Ectodermal cell (in vitro differentiated cells): ENCODE results near the gene CFAP58.

Experiments used
- H3K27ac ChIP-seq: 2 replicates; pipeline ENCODE4 v1.7.0; 2013; ENCODE audit warnings: mild to moderate bottlenecking, low read depth, low read length; ENCODE audit not compliant: insufficient read depth, poor library complexity, severe bottlenecking
- H3K27me3 ChIP-seq: 2 replicates; pipeline ENCODE4 v1.7.0; 2013; ENCODE audit warnings: mild to moderate bottlenecking, low read length; ENCODE audit not compliant: insufficient read depth, control insufficient read depth, poor library complexity, severe bottlenecking
- H3K36me3 ChIP-seq: one replicate; pipeline ENCODE4 v1.7.0; 2013; ENCODE audit warnings: low read length; ENCODE audit not compliant: control insufficient read depth, insufficient read depth
- H3K4me1 ChIP-seq: one replicate; pipeline ENCODE4 v1.7.0; 2013; ENCODE audit warnings: low read length; ENCODE audit not compliant: control insufficient read depth, insufficient read depth
- H3K4me3 ChIP-seq: 2 replicates; pipeline ENCODE4 v1.7.0; 2013; ENCODE audit warnings: low read depth, low read length, control low read depth; ENCODE audit not compliant: insufficient read depth
- H3K9me3 ChIP-seq: 2 replicates; pipeline ENCODE4 v1.7.0; 2013; ENCODE audit warnings: mild to moderate bottlenecking, low read length, moderate library complexity; ENCODE audit not compliant: control insufficient read depth
- WGBS, 2 experiments: methylation state at CpG; one replicate each; pipeline ENCODE4 v1.1.7; 2013; ENCODE audit warnings: missing lambda C conversion rate in 2 of 2; 5-methylcytosine and 5-hydroxymethylcytosine counted together

CFAP58 gene

GRCh38 chr10:104328896-104329710, 24.5 kb upstream of the CFAP58 start:
- peaks cover 63% of the 10 kb centered on the region for H3K4me1 ChIP-seq
- peaks cover 85% of the 10 kb centered on the region for H3K27me3 ChIP-seq
- H3K4me3 ChIP-seq = peak overlapping the region; percentile 11
- H3K36me3 ChIP-seq = no peaks in the 10 kb centered on the region
- H3K9me3 ChIP-seq = no peaks in the 10 kb centered on the region
- H3K27ac ChIP-seq = peak overlapping the region; percentile 90
- WGBS, 2 experiments = 23 to 24% methylated on average over 13 of the region's 15 CpGs

- Histone ChIP-seq H3K9me3 (no peaks in the 10 kb centered on the region), H3K4me1 (peaks cover 63% of the 10 kb centered on the region), H3K27ac (peak overlapping the region; percentile 36), H3K36me3 (no peaks in the 10 kb centered on the region), H3K4me3 (no peak overlapping the region), H3K27me3 (peaks cover 80% of the 10 kb centered on the region)
- WGBS, 2 experiments = 84 to 86% methylated on average over 3 of the region's 3 CpGs
These were observed 23.9 kb upstream of the CFAP58 start for GRCh38 chr10:104329735-104330134.

GRCh38 chr10:104330168-104331110, 23.2 kb upstream of the CFAP58 start:
- Histone ChIP-seq H3K27me3 (peaks cover 79% of the 10 kb centered on the region), H3K27ac (no peak overlapping the region), H3K9me3 (no peaks in the 10 kb centered on the region), H3K4me3 (no peak overlapping the region), H3K36me3 (no peaks in the 10 kb centered on the region), H3K4me1 (peaks cover 63% of the 10 kb centered on the region)
- 56% methylated on average over 8 of the region's 8 CpGs for WGBS, 2 experiments

- H3K27ac ChIP-seq = no peak overlapping the region
- H3K36me3 ChIP-seq = no peaks in the 10 kb centered on the region
- no peaks in the 10 kb centered on the region for H3K9me3 ChIP-seq
- H3K4me3 ChIP-seq = no peak overlapping the region
- 16 to 18% methylated on average over 9 of the region's 9 CpGs for WGBS, 2 experiments
- peaks cover 60% of the 10 kb centered on the region for H3K4me1 ChIP-seq
- peaks cover 70% of the 10 kb centered on the region for H3K27me3 ChIP-seq
These were observed 22.3 kb upstream of the CFAP58 start for GRCh38 chr10:104331208-104331838.

DNA sequence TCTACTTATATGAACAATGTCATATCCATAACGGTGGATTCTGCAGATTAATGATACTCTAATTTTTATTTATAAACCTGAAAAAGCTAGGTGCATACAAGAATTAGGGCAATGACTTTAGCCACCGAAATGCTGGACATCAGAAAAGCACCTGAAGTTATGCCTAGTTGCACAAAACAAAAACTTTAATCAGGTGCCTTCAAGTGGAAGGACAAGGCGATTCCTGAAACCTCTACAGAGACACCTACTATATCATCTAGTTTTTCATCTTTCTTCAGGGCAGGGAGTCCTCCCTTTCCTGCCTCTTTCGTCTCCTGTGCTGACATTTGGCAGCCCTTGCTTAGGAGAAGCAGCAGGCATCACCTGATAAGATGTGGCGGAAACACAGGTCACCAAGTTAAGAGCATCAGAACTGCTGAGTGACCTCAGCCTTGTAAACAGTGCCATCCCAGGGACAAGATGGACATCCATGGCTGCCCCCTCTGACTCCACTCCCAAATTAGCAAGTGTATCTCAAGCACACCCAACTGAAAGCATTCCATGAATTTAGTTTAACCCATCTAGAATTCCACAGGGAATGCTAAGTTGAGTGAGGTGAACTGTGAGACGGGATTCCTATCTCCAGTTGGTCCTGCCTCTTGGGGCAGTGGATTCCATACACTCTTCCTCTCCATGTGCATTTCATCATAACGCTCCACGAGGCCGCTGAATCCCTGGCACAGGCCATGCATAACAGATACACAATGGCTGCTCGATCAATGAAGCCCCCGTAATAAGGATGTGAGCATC, 21.2 kb upstream of the CFAP58 start:
- Histone ChIP-seq H3K36me3 (no peaks in the 10 kb centered on the region), H3K27ac (no peak overlapping the region), H3K9me3 (no peaks in the 10 kb centered on the region)

DNA sequence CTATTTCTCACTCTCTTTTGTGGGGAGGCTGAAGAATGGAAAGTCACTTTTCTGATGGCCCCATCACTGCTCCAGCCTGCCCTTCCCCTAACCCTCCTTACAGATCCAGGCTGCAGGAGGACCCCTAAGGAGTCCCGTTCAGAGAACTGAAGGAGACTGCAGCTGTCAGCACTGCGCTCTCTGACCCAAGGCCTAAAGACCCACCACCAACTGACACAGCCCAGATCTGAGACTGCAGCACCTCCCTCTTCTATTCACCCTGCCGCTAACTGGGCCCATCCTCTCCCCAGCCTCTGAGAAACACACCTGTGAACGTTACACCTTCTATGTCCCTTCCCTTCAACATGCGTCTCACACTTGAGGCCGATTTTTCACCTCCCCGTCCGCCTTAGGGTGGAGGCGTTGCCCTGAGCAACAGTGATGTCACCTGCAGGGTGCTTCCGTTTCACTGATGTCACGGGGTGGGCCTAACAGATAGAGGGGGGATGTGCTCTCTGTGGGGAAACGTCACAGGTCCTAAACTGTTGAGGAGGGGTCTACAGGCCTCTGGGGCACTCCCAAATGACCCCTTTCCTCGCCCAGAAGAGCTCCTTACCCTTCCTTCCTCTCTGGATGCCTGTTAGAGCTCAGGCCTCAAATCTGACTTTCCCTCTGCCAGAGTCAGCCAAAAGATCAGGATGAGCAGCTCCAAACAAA, 20.5 kb upstream of the CFAP58 start:
- H3K27ac ChIP-seq = no peak overlapping the region
- WGBS, 2 experiments = 51 to 59% methylated on average over 13 of the region's 13 CpGs
- H3K9me3 ChIP-seq = no peaks in the 10 kb centered on the region
- peaks cover 47% of the 10 kb centered on the region for H3K4me1 ChIP-seq
- H3K27me3 ChIP-seq = peaks cover 67% of the 10 kb centered on the region
- H3K36me3 ChIP-seq = no peaks in the 10 kb centered on the region
- no peak overlapping the region for H3K4me3 ChIP-seq

More for the DNA sequence above, 21.2 kb upstream of the CFAP58 start:
- Histone ChIP-seq H3K27me3 (peaks cover 70% of the 10 kb centered on the region), H3K4me1 (peaks cover 54% of the 10 kb centered on the region), H3K4me3 (no peak overlapping the region)
- WGBS, 2 experiments = 92 to 93% methylated on average over 10 to 11 of the region's 11 CpGs

DNA sequence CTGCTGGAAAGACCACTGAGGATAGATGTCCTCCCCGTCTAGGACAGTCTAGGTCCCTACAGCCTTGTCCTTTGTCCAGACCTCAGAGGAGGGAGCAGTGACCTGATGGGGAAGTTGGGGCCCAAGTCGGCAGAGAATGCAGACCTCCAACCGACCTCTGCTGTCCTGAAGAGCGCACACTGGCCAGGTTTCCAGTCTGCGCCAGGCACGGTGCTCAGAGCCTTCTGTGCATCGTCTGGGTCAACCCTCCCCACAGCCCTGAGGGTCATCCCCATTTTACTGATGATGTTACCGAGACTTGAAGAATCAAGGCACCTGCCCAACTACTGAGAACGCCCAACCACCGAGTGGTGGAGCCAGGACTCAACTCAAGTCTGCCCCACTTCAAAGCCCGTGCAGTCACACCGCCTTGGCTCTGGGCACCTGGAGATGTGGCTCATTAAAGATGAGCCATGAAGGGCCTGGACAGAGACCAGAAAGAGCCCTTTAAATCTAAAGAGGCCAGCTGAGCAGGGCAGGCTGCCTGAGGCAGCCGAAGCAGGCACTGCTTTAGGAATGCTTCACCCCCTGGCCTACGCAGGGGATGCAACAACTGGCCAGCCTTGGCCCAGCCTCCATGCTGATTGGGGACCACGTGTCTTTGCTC, 19.8 kb upstream of the CFAP58 start:
- 79 to 80% methylated on average over 15 of the region's 15 CpGs for WGBS, 2 experiments
- Histone ChIP-seq H3K27me3 (peaks cover 68% of the 10 kb centered on the region), H3K4me3 (no peak overlapping the region), H3K4me1 (peaks cover 41% of the 10 kb centered on the region), H3K9me3 (no peaks in the 10 kb centered on the region), H3K27ac (no peak overlapping the region), H3K36me3 (no peaks in the 10 kb centered on the region)

DNA sequence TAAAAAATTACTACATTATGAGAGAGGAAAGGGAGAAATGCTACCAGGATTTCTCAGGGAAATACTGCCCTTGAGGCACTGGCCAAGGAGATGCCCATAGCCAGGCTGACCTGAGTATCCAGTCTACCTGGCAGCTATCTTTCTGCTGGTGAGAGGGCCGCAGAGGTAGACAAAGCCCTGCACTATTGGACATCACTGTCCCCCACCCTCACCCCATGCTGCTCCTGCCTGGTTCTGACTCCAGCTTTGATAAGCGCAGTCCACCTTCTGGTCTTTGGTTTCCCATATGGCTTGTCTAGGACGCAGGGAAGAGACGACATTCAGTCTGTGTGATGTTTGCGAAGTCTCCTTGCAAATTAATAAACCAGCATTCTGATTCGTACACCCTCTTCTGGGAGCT, 19.1 kb upstream of the CFAP58 start:
- peaks cover 34% of the 10 kb centered on the region for H3K4me1 ChIP-seq
- H3K9me3 ChIP-seq = no peaks in the 10 kb centered on the region
- 92 to 96% methylated on average over 6 of the region's 6 CpGs for whole genome bisulfite sequencing, 2 experiments
- no peaks in the 10 kb centered on the region for H3K36me3 ChIP-seq
- no peak overlapping the region for H3K27ac ChIP-seq
- peaks cover 71% of the 10 kb centered on the region for H3K27me3 ChIP-seq
- no peak overlapping the region for H3K4me3 ChIP-seq
